ENCODE data around the gene CHRND. TPM values are rescaled to one million over a fixed set of nuclear protein-coding genes. Genes with fewer than 3 reads are reported as not detected.

Gene CHRND
- total and polyA plus RNA-seq, 2 of the 4 experiments (the other 2 are of a cell fraction) = not detected

Other genes starting within 250 kb of the CHRND start
- gene ALPP, start 147.4 kb upstream of the CHRND start, total RNA-seq (2012; rRNA removed) = not detected in 2 replicates
- not detected in 2 replicates for gene ALPP, start 147.4 kb upstream of the CHRND start, polyA plus RNA-seq (2012; rRNA removed)
- gene ALPG, start 119.3 kb upstream of the CHRND start, total RNA-seq (2012; rRNA removed) = not detected in 2 replicates
- not detected in 2 replicates for gene ALPG, start 119.3 kb upstream of the CHRND start, polyA plus RNA-seq (2012; rRNA removed)
- gene ALPI, start 70.0 kb upstream of the CHRND start, total RNA-seq (2012; rRNA removed) = not detected in 2 replicates
- not detected in 2 replicates for gene ALPI, start 70.0 kb upstream of the CHRND start, polyA plus RNA-seq (2012; rRNA removed)
- gene ECEL1, start 38.3 kb upstream of the CHRND start, total RNA-seq (2012; rRNA removed) = not detected in 2 replicates
- gene ECEL1, start 38.3 kb upstream of the CHRND start, polyA plus RNA-seq (2012; rRNA removed) = not detected in 2 replicates
- not detected in 2 replicates for gene PRSS56, start 5.8 kb upstream of the CHRND start, total RNA-seq (2012; rRNA removed)
- gene PRSS56, start 5.8 kb upstream of the CHRND start, polyA plus RNA-seq (2012; rRNA removed) = not detected in 2 replicates
- gene CHRNG, start 13.5 kb downstream of the CHRND start, total RNA-seq (2012; rRNA removed) = not detected in 2 replicates
- not detected in 2 replicates for gene CHRNG, start 13.5 kb downstream of the CHRND start, polyA plus RNA-seq (2012; rRNA removed)
- 2.7 and 2.8 TPM in 2 replicates for gene TIGD1, start 24.4 kb downstream of the CHRND start, total RNA-seq (2012; rRNA removed)
- 2.4 and 2.9 TPM in 2 replicates for gene TIGD1, start 24.4 kb downstream of the CHRND start, polyA plus RNA-seq (2012; rRNA removed)
- 105 and 149 TPM in 2 replicates for gene EIF4E2, start 24.5 kb downstream of the CHRND start, total RNA-seq (2012; rRNA removed)
- gene EIF4E2, start 24.5 kb downstream of the CHRND start, polyA plus RNA-seq (2012; rRNA removed) = 44.0 and 52.1 TPM in 2 replicates
- not detected in 2 replicates for gene EFHD1, start 107.4 kb downstream of the CHRND start, total RNA-seq (2012; rRNA removed)
- gene EFHD1, start 107.4 kb downstream of the CHRND start, polyA plus RNA-seq (2012; rRNA removed) = 0.27 and 0.36 TPM in 2 replicates
- 52.5 and 66.0 TPM in 2 replicates for gene GIGYF2, start 171.2 kb downstream of the CHRND start, total RNA-seq (2012; rRNA removed)
- gene GIGYF2, start 171.2 kb downstream of the CHRND start, polyA plus RNA-seq (2012; rRNA removed) = 14.7 and 18.3 TPM in 2 replicates